BJ (cell line): ENCODE data around the gene TMEM128. TPM values are rescaled to one million over a fixed set of nuclear protein-coding genes. Genes with fewer than 3 reads are reported as not detected.

Experiments
- CTCF ChIA-PET: fragments of 350-600 bp; formaldehyde crosslinking; extraction: SDS; loops from one replicate; lab custom pipeline; 2021; ENCODE audit warnings: antibody characterized with exemption, inconsistent platforms; lab: Yijun Ruan, JAX
- POLR2A ChIA-PET: fragments of 300-600 bp; sonication (Branson Sonifier 250); formaldehyde crosslinking; extraction: SDS; loops from one replicate; lab custom pipeline; 2021; ENCODE audit warnings: antibody characterized with exemption; lab: Charles Lee
- DNase-seq: peaks from one replicate; pipeline ENCODE4 v3.0.0-alpha.2; 2011; ENCODE audit warnings: low read depth
- H3K27me3 ChIP-seq: 2 replicates; pipeline ENCODE4 v1.6.0; 2011; ENCODE audit warnings: low read length; ENCODE audit not compliant: control insufficient read depth, insufficient read depth
- H3K36me3 ChIP-seq: 2 replicates; pipeline ENCODE4 v1.5.1; 2011; ENCODE audit warnings: low read length; ENCODE audit not compliant: control insufficient read depth, insufficient read depth
- H3K4me3 ChIP-seq: 2 replicates; pipeline ENCODE4 v1.5.1; 2011; ENCODE audit warnings: low read depth, mild to moderate bottlenecking, control low read depth, low read length
- CTCF ChIP-seq: IDR thresholded peaks from 2 replicates; pipeline ENCODE4 v1.5.1; 2011; ENCODE audit warnings: low read depth, mild to moderate bottlenecking, control low read depth, inconsistent platforms, low read length, moderate library complexity; ENCODE audit not compliant: insufficient read depth
- polyA plus RNA-seq: library from polyadenylated mRNA; depleted of rRNA; stranded (reverse); fragments of >200 nt; gene quantifications from 2 replicates; pipeline ENCODE4 v1.2.3, GENCODE V29; 2011

The TMEM128 gene
- polyA plus RNA-seq, 1 experiment, result 23.1 TPM

GRCh38 chr4:4269331-4269731, 21.3 kb upstream of the TMEM128 start:
- no peak for TF ChIP-seq CTCF
- Histone ChIP-seq H3K4me3 (no peak overlapping the region), H3K27me3 (no peaks in the 10 kb centered on the region), H3K36me3 (peaks cover 4% of the 10 kb centered on the region)
- no peak for DNase-seq
- CTCF ChIA-PET, result interaction anchor here (0.8 kb wide), 1 partner anchor 9 kb away, joined by 5 read pairs; no protein-coding TSS in a partner anchor
- POLR2A ChIA-PET, result no interaction called here

DNA sequence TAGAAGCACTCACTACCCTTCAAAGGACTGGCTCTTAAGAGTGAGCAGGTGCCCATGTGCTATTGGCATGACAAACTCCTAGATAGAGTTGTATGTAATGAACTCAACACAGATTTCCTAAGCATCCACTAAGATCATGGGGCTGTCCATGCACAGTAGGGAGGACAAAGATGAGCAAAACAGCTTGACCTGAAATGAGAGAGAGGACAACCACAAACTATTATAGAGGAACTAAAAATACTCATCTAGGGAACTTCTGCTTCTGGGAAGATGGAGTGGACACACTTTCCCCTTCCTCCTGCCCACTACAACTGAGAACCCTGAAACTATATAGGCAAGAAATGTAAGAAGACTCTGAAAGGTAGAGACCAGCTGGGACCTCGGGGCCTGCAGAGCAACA, 20.8 kb upstream of the TMEM128 start:
- Histone ChIP-seq H3K27me3 (no peaks in the 10 kb centered on the region), H3K36me3 (peaks cover 3% of the 10 kb centered on the region), H3K4me3 (no peak overlapping the region)
- CTCF ChIA-PET, result no interaction called here
- TF ChIP-seq CTCF, result no peak
- POLR2A ChIA-PET, result no interaction called here
- no peak for DNase-seq

DNA sequence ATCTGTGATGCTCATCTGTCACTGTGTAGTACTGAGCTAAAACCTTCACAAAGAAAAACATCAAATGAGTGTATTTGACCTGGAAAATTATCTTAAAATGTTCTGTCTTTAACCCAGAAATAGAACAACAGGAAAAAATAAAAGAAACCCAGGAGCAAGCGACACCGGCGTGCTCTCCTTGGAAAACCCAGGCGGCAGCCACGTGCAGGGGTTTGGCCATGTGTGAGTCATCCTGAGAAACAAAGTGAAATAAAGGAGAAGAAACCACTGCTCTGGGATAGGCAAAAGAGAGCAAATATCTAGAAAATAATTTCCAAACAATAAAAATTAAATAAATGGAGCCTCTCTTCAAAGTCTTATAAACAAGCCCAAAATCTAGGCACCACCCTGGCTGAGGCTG, 20.0 kb upstream of the TMEM128 start:
- Histone ChIP-seq H3K4me3 (no peak overlapping the region), H3K36me3 (peaks cover 2% of the 10 kb centered on the region; the same call in 1 of the 2 replicates), H3K27me3 (no peaks in the 10 kb centered on the region)
- ChIA-PET POLR2A (no interaction called here), CTCF (no interaction called here)
- no peak for DNase-seq
- TF ChIP-seq CTCF, result no peak

- CTCF ChIA-PET, result interaction anchor here (0.8 to 2.8 kb wide), 15 partner anchors 8 to 170 kb away, joined by 3 to 19 read pairs (median 6); partner anchors contain the start of gene TMEM128
- POLR2A ChIA-PET, result no interaction called here
Measured at GRCh38 chr4:4260185-4260751, 12.2 kb upstream of the TMEM128 start.

More at GRCh38 chr4:4260185-4260751, 12.2 kb upstream of the TMEM128 start:
- peak; percentile 50 for TF ChIP-seq CTCF
- Histone ChIP-seq H3K4me3 (no peak overlapping the region), H3K27me3 (peaks cover 4% of the 10 kb centered on the region), H3K36me3 (no peaks in the 10 kb centered on the region)
- no peak for DNase-seq
